ENCODE measurements around the gene HRH3. TPM values are rescaled to one million over a fixed set of nuclear protein-coding genes. Genes with fewer than 3 reads are reported as not detected.

The HRH3 gene
- total RNA-seq, 1 experiment from 2014 or later = not detected

GRCh38 chr20:62248890-62249560 lies 28.9 kb upstream of the HRH3 start:
- Mint-ChIP-seq H3K36me3 (ENCODE audit: insufficient read depth, unreplicated experiment) (peaks cover 14% of the 10 kb centered on the region), H3K27ac (ENCODE audit: low read depth, unreplicated experiment) (no peak overlapping the region), H3K4me3 (ENCODE audit: unreplicated experiment) (no peak overlapping the region), H3K27me3 (ENCODE audit: insufficient read depth, unreplicated experiment) (no peaks in the 10 kb centered on the region), H3K9me3 (ENCODE audit: unreplicated experiment) (no peaks in the 10 kb centered on the region), H3K4me1 (ENCODE audit: insufficient read depth, unreplicated experiment) (no peaks in the 10 kb centered on the region)
- no peak for DNase-seq (ENCODE audit: unreplicated experiment)
- no peak for TF ChIP-seq CTCF (IDR thresholded peaks at IDR 0.05; ENCODE audit: unreplicated experiment)
- intact Hi-C loops (cut with micrococcal nuclease) = no loop called here
- ChIA-PET POLR2A (interaction anchor here (0.6 kb wide), 1 partner anchor 187 kb away, joined by 4 read pairs; no protein-coding TSS in a partner anchor), CTCF (no interaction called here)
- BruUV-seq (replicated peaks) = no TSS peak

- TF ChIP-seq CTCF (IDR thresholded peaks at IDR 0.05; ENCODE audit: unreplicated experiment) = no peak
- Mint-ChIP-seq H3K36me3 (ENCODE audit: insufficient read depth, unreplicated experiment) (peaks cover 12% of the 10 kb centered on the region), H3K27ac (ENCODE audit: low read depth, unreplicated experiment) (no peak overlapping the region), H3K4me3 (ENCODE audit: unreplicated experiment) (no peak overlapping the region), H3K4me1 (ENCODE audit: insufficient read depth, unreplicated experiment) (no peaks in the 10 kb centered on the region), H3K27me3 (ENCODE audit: insufficient read depth, unreplicated experiment) (no peaks in the 10 kb centered on the region), H3K9me3 (ENCODE audit: unreplicated experiment) (no peaks in the 10 kb centered on the region)
- no peak for DNase-seq (ENCODE audit: unreplicated experiment)
- CTCF ChIA-PET = interaction anchor here (0.6 kb wide), 1 partner anchor 135 kb away, joined by 3 read pairs; no protein-coding TSS in a partner anchor
- intact Hi-C loops (cut with micrococcal nuclease) = no loop called here
- BruUV-seq (replicated peaks) = no TSS peak
- POLR2A ChIA-PET = no interaction called here
These were observed 27.0 kb upstream of the HRH3 start for GRCh38 chr20:62246872-62247652.

GRCh38 chr20:62246431-62246830 lies 26.4 kb upstream of the HRH3 start:
- H3K4me3 Mint-ChIP-seq (ENCODE audit: unreplicated experiment) = no peak overlapping the region
- intact Hi-C loops (cut with micrococcal nuclease) = no loop called here
- CTCF ChIA-PET = interaction anchor here (0.5 to 1.0 kb wide), 3 partner anchors 104 to 136 kb away, joined by 3 read pairs; no protein-coding TSS in a partner anchor
- no peak for TF ChIP-seq CTCF (IDR thresholded peaks at IDR 0.05; ENCODE audit: unreplicated experiment)
- POLR2A ChIA-PET = no interaction called here
- peaks cover 2% of the 10 kb centered on the region for H3K4me1 Mint-ChIP-seq (ENCODE audit: insufficient read depth, unreplicated experiment)
- DNase-seq (ENCODE audit: unreplicated experiment) = no peak
- H3K9me3 Mint-ChIP-seq (ENCODE audit: unreplicated experiment) = no peaks in the 10 kb centered on the region
- no peak overlapping the region for H3K27ac Mint-ChIP-seq (ENCODE audit: low read depth, unreplicated experiment)
- H3K36me3 Mint-ChIP-seq (ENCODE audit: insufficient read depth, unreplicated experiment) = peaks cover 12% of the 10 kb centered on the region
- no peaks in the 10 kb centered on the region for H3K27me3 Mint-ChIP-seq (ENCODE audit: insufficient read depth, unreplicated experiment)
- no TSS peak for BruUV-seq (replicated peaks)

- DNase-seq (ENCODE audit: unreplicated experiment) = no peak
- H3K4me3 Mint-ChIP-seq (ENCODE audit: unreplicated experiment) = no peak overlapping the region
- ChIA-PET POLR2A (interaction anchor here (0.8 kb wide), 1 partner anchor 11 kb away, joined by 3 read pairs; no protein-coding TSS in a partner anchor), CTCF (interaction anchor here (0.5 to 1.0 kb wide), 3 partner anchors 105 to 219 kb away, joined by 3 read pairs; no protein-coding TSS in a partner anchor)
- H3K36me3 Mint-ChIP-seq (ENCODE audit: insufficient read depth, unreplicated experiment) = peaks cover 12% of the 10 kb centered on the region
- no peak overlapping the region for H3K27ac Mint-ChIP-seq (ENCODE audit: low read depth, unreplicated experiment)
- TF ChIP-seq CTCF (IDR thresholded peaks at IDR 0.05; ENCODE audit: unreplicated experiment) = no peak
- no peaks in the 10 kb centered on the region for H3K9me3 Mint-ChIP-seq (ENCODE audit: unreplicated experiment)
- no TSS peak for BruUV-seq (replicated peaks)
- intact Hi-C loops (cut with micrococcal nuclease) = no loop called here
- no peaks in the 10 kb centered on the region for H3K27me3 Mint-ChIP-seq (ENCODE audit: insufficient read depth, unreplicated experiment)
- peaks cover 6% of the 10 kb centered on the region for H3K4me1 Mint-ChIP-seq (ENCODE audit: insufficient read depth, unreplicated experiment)
These were observed 25.8 kb upstream of the HRH3 start for GRCh38 chr20:62245911-62246280.
